HTERT RPE-1 (cell line): ENCODE results near the gene LSS.

Experiments used
- in situ Hi-C: fragments of 300-500 bp; cut with MboI; formaldehyde crosslinking; loops from 4 replicates; pipeline ENCODE4 v1.14.3; 2020; ENCODE audit warnings: low sequenced_read_pairs

Gene LSS

GRCh38 chr21:46219591-46220239 is 8.9 kb downstream of the LSS start:
- in situ Hi-C loops = no loop called here

- in situ Hi-C loops = no loop called here
Measured at GRCh38 chr21:46218906-46219590, 9.5 kb downstream of the LSS start.

- in situ Hi-C loops = no loop called here
Measured at GRCh38 chr21:46217511-46218196, 10.9 kb downstream of the LSS start.

GRCh38 chr21:46216132-46216747 is 12.3 kb downstream of the LSS start:
- in situ Hi-C loops = no loop called here

GRCh38 chr21:46215436-46216131 is 13.0 kb downstream of the LSS start:
- in situ Hi-C loops = no loop called here

- in situ Hi-C loops = no loop called here
Measured at GRCh38 chr21:46214478-46215340, 13.9 kb downstream of the LSS start.

GRCh38 chr21:46213620-46214286 is 14.8 kb downstream of the LSS start:
- in situ Hi-C loops = no loop called here

- in situ Hi-C loops = no loop called here
Measured at GRCh38 chr21:46212721-46213484, 15.7 kb downstream of the LSS start.

GRCh38 chr21:46211786-46212720 is 16.5 kb downstream of the LSS start:
- in situ Hi-C loops = no loop called here

- in situ Hi-C loops = no loop called here
Measured at GRCh38 chr21:46211376-46211775, 17.2 kb downstream of the LSS start.

GRCh38 chr21:46210378-46211136 is 18.0 kb downstream of the LSS start:
- in situ Hi-C loops = no loop called here

- in situ Hi-C loops = no loop called here
Measured at GRCh38 chr21:46208761-46209721, 19.5 kb downstream of the LSS start.

GRCh38 chr21:46207920-46208591 is 20.5 kb downstream of the LSS start:
- in situ Hi-C loops = no loop called here

- in situ Hi-C loops = no loop called here
Measured at GRCh38 chr21:46207006-46207919, 21.3 kb downstream of the LSS start.
